Measurements from ENCODE around the gene SPATS2.
"Not testable (repeated sequence)": the region's sequence is repeated elsewhere in the genome, so short reads cannot be mapped to it uniquely, and the experiment has no call there.

Gene SPATS2

DNA sequence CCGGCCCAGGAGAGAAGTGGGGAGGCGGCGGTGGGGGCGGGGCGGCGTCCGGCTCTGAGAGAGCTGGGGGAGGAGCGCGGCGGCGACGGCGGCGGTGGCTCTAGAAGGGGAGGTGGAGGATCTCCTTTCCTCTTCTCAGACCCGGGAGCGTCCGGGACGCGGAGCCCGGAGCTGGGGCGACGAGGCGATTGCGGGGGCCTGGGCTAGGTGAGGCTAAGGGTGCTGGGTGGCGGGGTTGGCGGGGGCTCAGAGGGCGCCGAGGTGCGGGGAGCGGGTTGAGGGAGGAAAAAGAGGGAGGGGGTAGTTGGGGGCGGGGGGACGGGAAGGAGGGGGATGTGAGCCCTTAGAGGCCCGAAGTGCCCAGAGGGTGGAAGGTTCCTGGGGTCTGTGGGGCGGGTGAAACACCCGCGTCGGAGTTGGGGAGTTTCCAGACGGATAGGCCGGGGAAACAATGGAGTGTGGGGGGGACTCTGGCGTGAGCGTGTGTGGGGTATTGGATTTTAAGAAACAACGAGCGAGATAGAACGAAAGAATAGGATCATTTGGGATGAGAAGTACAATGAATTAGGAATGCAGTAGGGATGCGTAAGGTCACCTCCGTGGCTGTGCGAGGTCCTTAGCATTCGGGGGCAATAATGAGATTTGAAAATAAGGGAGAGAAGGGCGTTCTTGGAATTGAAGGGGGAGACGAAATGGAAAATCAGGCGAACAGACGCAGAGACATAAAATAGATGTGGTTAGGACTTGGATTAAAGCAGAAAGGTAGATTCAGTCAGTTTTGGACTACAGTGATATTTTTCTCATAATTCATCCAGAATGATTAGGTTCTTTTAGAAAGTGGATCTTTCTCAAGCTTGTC lies at the start of gene SPATS2:
SPATS2 (plus strand) TSS at position 82 of the 859 bp plus-strand sequence. CDS start 93,551 bp downstream, outside the sequence.
- no peak for DNase-seq

DNA sequence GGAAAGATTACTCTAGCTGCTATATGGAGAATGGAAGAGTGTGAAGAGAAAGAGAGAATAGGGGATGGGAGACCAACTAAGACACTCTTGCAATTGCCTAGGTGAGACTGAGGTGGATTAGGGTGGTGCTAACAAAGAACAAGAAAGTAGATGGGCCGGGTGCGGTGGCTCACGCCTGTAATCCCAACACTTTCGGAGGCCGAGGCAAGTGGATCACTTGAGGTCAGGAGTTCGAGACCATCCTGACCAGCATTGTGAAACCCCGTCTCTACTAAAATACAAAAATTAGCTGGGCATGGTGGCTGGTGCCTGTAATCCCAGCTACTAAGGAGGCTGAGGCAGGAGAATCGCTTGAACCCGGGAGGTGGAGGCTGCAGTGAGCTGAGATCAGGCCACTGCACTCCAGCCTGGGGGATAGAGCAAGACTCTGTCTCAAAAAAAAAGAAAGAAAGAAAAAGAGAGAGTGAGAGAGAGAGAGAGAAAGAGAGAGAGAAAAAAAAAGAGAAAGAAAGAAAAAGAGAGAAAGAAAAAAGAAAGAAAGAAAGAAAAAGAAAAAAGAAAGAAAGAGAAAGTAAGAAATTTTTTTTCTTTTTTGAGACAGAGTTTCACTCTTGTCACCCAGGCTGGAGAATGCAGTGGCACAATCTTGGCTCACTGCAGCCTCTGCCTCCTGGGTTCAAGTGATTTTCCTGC lies 46.7 kb upstream of the SPATS2 start:
- DNase-seq, result not testable (repeated sequence)

DNA sequence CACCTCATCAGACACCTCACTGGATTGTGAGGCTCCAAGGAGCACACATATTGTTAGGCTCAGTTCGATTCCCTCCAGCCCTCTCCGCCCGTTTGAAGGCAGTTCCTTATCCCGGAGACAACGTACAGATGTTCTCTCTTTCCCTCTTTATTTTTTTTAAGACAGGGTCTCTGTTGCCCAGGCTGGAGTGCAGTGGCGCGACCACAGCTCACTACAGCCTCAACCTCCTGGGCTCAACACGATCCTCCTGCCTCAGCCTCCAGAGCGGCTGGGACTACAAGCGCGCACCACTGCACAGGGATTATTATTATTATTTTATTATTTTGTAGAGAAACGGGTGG lies 44.9 kb upstream of the SPATS2 start:
- no peak for DNase-seq

DNA sequence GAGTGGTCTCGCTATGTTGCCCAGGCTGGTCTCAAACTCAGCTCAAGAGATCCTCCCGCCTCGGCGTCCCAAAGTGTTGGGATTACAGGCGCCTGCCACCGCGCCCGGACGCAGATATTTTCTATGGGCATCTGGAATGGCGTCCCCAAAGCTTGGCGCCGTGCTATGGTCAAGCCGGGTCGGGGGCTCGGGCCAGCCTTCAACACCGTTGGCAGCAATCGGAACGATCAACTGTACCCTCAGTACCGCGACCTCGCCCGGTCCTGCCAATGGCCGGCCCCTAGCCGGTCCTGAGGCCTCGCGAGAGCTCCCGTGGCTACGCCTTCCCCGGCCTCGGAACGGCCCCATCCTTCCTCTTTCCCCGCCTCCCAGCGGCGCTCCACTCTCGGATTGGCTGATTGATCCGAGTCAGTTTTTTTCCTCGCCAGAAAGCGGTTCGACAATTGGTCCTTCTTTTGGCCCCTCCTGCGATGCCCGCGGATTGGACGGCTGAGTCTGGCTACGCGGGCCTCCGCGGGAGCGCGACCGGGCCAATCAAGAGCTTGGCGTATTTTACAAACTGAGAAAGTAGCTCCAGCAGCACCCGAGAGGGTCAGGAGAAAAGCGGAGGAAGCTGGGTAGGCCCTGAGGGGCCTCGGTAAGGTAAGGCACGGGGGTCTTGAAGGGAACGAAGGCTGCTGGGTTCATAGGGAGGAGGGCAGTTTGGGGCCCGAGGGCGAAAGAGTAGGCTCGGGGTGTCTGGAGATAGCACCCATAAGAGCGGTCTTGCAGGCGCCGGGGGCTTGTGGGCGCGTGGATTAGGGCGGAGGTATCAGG lies 44.3 kb upstream of the SPATS2 start, which contains the start of gene TROAP:
TROAP (plus strand) TSS at position 548 of the 816 bp plus-strand sequence. CDS start 354 bp downstream, outside the sequence.
- peak; percentile 90 to 97 for DNase-seq

DNA sequence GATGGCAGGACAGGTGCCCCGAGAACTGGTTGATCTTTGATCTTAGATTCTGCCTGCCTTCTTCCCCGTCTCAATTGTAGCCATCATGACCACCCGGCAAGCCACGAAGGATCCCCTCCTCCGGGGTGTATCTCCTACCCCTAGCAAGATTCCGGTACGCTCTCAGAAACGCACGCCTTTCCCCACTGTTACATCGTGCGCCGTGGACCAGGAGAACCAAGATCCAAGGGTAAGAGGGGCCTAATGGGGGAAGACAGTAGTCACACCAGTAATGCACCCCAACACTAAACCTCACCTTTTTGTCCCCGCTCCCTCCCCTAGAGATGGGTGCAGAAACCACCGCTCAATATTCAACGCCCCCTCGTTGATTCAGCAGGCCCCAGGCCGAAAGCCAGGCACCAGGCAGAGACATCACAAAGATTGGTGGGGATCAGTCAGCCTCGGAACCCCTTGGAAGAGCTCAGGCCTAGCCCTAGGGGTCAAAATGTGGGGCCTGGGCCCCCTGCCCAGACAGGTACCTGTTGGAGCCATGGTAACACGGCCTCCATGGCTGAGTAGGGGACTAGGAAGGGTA lies 43.7 kb upstream of the SPATS2 start:
- DNase-seq, result no peak

DNA sequence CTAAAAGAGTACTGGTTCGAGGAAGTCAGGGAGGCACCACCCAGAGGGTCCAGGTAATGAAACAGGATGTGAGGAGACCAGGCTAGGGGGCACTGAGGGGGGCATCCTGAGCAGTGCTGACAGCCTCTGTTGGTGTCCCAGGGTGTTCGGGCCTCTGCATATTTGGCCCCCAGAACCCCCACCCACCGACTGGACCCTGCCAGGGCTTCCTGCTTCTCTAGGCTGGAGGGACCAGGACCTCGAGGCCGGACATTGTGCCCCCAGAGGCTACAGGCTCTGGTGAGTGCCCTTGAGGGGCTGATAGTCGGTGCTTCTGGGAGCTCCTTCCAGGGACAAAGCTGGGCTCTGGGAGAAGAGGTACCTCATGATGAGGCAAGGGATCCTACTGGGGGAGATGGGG lies 41.7 kb upstream of the SPATS2 start:
- no peak for DNase-seq

DNA sequence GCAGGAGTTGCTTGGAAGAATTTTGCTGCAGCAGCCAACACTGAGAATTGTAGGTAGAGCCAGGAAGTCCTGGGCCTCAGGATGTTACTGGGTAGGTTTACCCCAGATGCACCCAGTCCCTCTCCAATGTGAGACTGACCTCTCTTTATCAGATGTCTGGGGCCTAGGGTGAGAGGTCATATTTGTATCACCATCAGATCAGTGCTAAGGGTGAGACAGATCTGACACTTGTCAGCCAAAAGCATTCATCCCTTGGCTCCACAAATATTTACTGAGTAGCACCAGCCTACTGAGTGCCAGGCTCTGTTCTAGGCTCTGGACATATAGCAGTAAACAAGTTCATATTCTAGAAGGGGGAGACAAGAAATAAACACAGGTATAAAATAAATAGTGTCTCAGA lies 39.9 kb upstream of the SPATS2 start:
- no peak for DNase-seq

DNA sequence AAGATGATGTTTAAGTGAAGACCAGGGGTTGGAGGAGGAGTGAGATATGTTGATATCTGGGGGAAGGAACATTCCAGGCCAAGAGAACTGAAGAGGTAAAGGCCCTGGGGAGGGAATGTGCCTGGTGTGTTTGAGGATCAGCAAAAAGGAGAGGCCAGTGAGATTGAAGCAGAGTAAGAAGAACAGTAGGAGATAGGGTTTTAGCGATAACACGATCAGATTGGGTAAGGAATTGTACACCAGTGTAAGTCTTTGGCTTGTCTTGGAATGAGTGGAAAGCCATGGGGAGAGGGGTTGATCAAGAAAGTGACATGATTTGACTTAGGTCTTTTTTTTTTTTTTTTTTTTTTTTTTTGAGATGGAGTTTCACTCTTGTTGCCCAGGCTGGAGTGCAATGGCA lies 39.4 kb upstream of the SPATS2 start:
- DNase-seq, result no peak

DNA sequence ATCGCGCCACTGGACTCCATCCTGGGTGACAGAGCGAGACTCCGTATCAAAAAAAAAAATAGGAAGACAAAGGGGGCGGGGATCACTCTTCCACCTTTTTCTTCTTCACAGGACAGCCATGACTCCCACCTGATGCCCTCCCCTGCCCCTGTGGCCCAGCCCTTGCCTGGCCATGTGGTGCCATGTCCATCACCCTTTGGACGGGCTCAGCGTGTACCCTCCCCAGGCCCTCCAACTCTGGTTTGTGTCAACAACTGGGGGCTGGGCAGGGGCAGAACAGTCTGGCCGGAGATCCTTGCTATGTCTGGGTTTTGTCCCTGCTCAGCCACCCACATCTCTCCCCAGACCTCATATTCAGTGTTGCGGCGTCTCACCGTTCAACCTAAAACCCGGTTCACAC lies 38.4 kb upstream of the SPATS2 start:
- DNase-seq, result no peak

DNA sequence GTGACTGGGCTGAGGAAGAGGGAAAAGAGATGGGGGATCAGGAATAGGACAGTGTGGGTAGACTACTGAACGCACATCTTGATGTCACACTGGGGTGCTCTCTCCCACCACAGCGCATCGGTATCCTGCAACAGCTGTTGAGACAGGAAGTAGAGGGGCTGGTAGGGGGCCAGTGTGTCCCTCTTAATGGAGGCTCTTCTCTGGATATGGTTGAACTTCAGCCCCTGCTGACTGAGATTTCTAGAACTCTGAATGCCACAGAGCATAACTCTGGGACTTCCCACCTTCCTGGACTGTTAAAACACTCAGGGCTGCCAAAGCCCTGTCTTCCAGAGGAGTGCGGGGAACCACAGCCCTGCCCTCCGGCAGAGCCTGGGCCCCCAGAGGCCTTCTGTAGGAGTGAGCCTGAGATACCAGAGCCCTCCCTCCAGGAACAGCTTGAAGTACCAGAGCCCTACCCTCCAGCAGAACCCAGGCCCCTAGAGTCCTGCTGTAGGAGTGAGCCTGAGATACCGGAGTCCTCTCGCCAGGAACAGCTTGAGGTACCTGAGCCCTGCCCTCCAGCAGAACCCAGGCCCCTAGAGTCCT lies 37.1 kb upstream of the SPATS2 start:
- DNase-seq, result no peak

DNA sequence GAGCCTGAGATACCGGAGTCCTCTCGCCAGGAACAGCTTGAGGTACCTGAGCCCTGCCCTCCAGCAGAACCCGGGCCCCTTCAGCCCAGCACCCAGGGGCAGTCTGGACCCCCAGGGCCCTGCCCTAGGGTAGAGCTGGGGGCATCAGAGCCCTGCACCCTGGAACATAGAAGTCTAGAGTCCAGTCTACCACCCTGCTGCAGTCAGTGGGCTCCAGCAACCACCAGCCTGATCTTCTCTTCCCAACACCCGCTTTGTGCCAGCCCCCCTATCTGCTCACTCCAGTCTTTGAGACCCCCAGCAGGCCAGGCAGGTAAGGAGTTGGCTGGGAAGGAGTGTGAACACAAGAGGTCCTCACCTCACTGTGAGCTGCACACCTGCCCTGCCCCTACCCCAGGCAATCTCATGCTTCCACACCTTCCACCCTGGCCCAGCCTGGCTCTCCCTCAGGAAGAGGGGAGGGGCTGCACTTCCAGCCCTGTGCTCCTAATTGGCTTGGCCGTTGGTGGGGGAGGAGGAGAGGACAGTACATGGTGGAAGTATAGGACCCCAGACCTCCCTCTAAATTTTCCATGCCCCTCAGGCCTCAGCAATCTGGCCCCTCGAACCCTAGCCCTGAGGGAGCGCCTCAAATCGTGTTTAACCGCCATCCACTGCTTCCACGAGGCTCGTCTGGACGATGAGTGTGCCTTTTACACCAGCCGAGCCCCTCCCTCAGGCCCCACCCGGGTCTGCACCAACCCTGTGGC lies 36.5 kb upstream of the SPATS2 start:
- DNase-seq, result no peak

DNA sequence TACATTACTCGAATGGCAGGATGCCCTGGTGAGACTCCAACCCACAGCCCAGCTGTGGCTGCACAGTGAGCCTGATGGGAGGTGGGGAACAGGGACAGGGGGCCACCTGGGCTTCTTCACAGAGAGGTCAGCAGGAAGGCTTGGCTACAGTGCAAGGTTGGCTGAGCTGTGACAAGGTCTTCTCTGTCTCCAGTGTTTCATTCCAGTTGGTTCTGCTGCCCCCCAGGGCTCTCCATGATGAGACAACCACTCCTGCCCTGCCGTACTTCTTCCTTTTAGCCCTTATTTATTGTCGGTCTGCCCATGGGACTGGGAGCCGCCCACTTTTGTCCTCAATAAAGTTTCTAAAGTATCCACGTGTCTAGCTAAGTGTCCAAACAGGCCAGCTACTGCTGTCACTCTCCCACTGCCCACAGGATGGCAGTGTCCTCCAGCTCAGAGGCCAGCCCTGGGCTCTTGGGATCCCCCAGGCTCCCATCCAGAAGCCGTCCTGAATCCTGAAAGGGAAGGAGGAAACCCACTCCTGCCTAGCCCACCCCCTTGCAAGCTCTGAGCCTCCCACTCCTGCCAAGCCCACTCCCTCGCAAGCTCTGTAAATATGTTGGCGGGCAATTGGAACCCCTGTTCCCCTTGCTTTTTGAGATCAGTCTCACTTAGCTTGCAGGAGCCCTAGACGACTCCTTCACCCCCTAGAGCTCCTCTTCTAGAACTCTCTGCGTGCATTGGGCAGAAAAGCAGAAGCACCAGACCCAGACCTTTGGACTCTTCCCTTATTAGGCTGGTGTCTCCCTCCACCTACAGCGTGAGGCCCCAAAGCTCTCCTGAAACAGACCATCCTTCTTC lies 35.7 kb upstream of the SPATS2 start:
- DNase-seq, result no peak

DNA sequence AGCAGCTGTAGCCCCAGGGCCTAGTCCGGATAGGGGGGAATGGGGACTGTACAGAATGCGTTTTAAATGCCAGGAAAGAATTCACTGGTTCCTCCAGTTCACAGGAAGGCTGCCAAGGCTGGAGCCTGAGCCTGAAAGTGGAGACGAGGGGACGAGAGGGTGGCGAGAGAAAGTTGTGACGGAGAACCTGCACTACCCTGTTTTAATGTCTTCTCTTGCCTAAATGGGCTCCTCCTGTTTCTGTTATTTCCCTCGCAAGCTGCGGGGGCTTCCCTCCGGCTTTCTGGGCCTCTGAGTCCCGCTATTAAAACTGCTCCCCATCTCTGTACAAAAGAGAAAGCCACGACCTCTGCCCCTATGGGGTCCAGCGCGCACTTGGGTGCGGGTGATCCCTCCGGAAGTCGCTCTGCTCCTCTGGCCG lies 34.8 kb upstream of the SPATS2 start:
- DNase-seq, result no peak

DNA sequence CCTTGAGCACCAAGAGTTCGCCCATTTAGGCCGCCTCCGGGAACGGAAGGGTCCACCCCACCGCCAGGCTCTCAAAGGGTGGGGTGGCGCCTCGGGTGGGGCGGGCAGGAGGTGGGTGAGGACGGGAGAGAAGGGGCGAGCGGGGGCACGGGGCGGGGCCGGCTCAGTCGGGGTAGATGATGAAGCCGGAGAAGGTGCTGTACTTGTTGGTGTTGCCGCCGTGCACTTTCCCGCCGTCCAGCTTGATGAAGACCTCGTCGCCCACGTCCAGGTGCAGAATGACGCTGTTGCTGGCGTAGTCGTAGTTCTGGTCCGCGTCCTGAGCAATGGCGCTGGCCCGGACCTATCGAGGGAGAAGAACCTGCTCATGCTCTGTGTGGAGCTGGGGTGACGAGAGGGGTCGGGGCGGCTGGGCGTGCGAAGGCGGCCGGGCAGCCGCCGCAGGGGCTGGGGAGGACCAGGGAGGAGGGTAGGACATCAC lies 34.3 kb upstream of the SPATS2 start:
- no peak for DNase-seq

DNA sequence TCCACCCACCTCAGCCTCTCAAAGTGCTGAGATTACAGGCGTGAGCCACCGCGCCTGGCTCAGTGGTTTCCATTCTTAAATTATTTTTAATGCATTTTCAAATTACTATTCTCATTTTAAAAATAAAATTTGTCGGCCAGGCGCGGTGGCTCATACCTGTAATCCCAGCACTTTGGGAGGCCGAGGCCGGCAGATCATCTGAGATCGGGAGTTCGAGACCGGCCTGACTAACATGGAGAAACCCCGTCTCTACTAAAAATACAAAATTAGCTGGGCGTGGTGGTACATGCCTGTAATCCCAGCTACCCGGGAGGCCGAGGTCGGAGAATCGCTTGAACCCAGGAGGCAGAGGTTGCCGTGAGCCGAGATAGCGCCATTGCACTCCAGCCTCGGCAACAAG lies 33.5 kb upstream of the SPATS2 start:
- not testable (repeated sequence) for DNase-seq

DNA sequence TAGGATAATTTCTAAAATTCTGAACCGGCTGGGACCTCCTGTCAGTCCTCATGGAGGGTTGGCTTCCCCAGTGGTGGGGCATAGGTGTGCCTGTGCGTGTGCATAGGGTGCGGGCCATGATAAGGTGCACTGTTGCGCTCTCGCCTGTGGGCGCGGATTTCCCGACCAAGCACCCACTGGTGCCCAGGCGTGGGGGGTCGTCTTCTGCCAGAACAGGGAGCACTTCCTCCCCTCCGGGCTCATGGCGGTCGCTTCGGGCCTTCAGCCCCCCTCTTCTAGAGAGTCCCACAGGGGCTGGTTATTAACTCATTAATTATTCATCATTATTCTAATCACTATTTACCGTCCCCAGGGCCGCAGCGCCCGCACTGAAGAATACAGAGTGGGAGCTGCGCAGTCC lies 33.0 kb upstream of the SPATS2 start:
- DNase-seq, result no peak

DNA sequence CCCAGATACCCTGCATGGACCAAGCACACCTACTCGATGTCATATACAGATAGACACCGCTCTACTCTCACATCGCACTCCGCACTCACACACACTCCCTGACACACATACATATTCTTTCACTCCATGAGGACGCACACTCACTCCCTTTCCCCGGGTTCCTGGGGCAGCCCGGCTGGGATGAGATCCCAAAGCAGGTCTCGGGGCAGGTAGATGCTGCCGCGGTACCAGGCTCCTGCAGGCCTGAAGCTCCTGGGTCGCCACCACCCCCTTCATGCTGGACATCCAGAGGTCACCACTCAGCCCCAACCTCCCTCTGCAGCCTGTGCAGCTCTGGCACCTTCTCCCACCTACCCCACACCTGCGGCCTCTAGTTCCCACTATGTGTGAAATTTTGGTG lies 32.6 kb upstream of the SPATS2 start:
- no peak for DNase-seq

DNA sequence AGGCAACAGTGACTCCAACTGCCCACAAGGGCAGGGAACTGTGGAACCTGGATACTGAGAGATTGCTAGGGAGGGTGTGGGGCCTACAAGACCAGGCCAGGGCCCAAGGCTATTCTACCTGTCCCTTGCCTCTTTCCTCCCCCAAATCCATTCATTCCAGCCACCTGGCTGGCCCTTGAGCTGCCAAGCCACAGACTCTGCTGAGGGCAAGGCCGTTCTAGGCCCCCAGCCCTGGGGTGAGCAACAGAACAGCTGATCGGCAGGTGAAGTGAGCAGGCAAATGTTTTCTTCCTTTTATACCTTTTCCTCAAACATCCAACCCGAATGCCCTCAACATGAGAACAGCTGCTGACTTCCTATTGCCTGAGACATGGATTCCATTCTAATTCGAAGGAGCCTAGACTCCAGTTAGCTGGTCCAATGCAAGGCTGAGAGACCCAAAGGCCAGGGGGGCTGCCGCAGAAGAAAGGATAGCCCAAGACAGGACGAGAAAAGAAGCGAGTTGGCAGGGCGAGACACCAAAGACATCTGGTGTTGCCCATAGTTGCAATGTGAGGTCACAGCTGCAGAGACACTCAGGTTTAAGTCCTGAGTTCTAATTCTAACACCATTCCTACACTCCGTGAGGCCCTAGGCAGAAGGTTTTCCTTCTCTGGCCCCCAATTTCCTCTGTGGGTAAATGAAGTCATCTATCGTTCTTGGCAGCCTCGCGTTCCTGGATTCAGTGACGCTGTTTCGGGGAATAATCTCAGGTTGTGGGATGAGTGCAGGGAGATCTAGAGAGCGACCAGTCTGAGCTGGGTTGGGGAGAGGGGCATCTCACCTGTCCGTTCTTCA lies 31.9 kb upstream of the SPATS2 start:
- DNase-seq, result no peak

DNA sequence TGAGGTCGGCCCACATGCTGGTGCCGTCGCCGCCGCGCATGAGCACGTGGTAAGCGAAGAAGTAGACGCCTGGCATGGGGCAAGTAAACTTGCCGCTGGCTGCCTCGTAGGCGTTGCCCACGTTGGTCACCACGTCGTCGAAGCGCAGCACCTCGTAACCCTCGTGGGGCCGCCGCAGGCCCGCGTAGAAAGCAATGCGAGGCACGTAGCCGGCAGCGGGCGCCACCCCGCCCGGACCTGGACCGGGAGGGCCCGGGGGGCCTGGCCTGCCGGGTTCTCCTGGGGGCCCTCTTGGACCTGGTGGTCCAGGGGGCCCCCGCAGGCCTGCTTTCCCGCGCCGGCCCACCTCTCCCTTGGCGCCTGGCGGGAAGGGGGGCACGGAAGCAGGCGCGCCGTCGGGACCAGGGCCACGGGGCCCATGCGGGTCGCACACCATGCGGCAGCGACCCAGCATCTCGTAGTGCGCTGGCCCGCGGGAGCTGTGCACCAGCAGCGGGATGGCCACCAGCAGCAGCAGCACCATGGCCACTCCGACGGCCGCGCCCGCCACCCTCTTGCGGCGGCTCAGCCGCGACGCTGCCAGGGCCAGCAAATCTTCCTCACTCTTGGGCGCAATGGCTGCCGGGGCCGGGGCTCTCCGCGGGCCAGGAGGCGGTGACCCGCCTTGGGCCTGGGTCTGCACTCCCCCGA lies 31.2 kb upstream of the SPATS2 start:
- DNase-seq, result no peak
